ENCODE measurements around the gene CARD11. TPM values are rescaled to one million over a fixed set of nuclear protein-coding genes. Genes with fewer than 3 reads are reported as not detected.

Gene CARD11
- total and polyA plus RNA-seq, 2 of the 4 experiments (the other 2 are of a cell fraction): 0.18 to 0.26 TPM

- TF ChIP-seq MAFK (IDR thresholded peaks at IDR 0.05; ENCODE audit: low read depth, low read length): no peak
Measured at GRCh38 chr7:2862831-2863361, 180.8 kb downstream of the CARD11 start (continued).

- Histone ChIP-seq H2BK15ac (ENCODE audit: low read depth, low read length) (no peak overlapping the region), H3K23ac (ENCODE audit: low read depth, low read length) (no peak overlapping the region), H4K5ac (ENCODE audit: low read depth, low read length) (no peak overlapping the region), H3K36me3 (ENCODE audit: control insufficient read depth, insufficient read depth, low read length) (no peaks in the 10 kb centered on the region), H3K14ac (replicated peaks; ENCODE audit: low read depth, low read length) (no peak overlapping the region), H3K27me3 (ENCODE audit: control insufficient read depth, insufficient read depth, low read length) (no peaks in the 10 kb centered on the region), H3K4me2 (ENCODE audit: low read depth, low read length) (no peak overlapping the region), H3K9me1 (ENCODE audit: insufficient read depth, low read length) (0 out of 2 replicates have a peak, but pooled peaks cover 6% of the 10 kb centered on the region), H3K4me3 (ENCODE audit: insufficient read depth, low read depth, low read length) (no peak overlapping the region), H2BK20ac (ENCODE audit: low read depth, low read length) (no peak overlapping the region), H2AFZ (replicated peaks; ENCODE audit: low read length, poor library complexity) (no peak overlapping the region), H2AK9ac (replicated peaks; ENCODE audit: low read depth, low read length, poor library complexity) (no peak overlapping the region), H3K18ac (ENCODE audit: low read depth, low read length) (no peak overlapping the region), H3K27ac (ENCODE audit: insufficient read depth, low read length) (no peak overlapping the region), H2BK120ac (ENCODE audit: low read depth, low read length) (no peak overlapping the region), H2AK5ac (ENCODE audit: low read depth, low read length) (no peak overlapping the region), H4K20me1 (ENCODE audit: insufficient read depth, low read length) (no peaks in the 10 kb centered on the region), H3K56ac (ENCODE audit: extremely low read depth, insufficient read depth, low read length) (no peak overlapping the region), H3K4ac (ENCODE audit: low read depth, low read length) (no peak overlapping the region), H4K91ac (ENCODE audit: insufficient read depth, low read depth, low read length) (no peak overlapping the region), H4K8ac (ENCODE audit: low read depth in 2 of 2, low read length in 2 of 2) (no peak overlapping the region), H3K9me3 (ENCODE audit: control insufficient read depth, insufficient read depth, low read length) (no peaks in the 10 kb centered on the region), H3K4me1 (ENCODE audit: control insufficient read depth, insufficient read depth, low read length) (peaks cover 13% of the 10 kb centered on the region), H2BK5ac (ENCODE audit: low read depth, low read length, poor library complexity, severe bottlenecking) (no peak overlapping the region), H3K79me1 (ENCODE audit: low read depth in 1 of 2, low read length in 2 of 2) (peaks cover 0 to 5% of the 10 kb centered on the region in 2 experiments; a peak in 1 of 4 replicates), H3K9ac (ENCODE audit: low read depth, low read length) (no peak overlapping the region)
- no peak for ATAC-seq (ENCODE audit: low read depth)
- in situ Hi-C loops (cut with MboI; ENCODE audit: low sequenced_read_pairs) (loop anchor here (25.0 kb wide), 2 partner anchors 1776 to 1901 kb away; no protein-coding TSS in a partner anchor), dilution Hi-C loops (cut with HindIII; ENCODE audit: low sequenced_read_pairs, unreplicated experiment) (no loop called here), intact Hi-C loops (cut with micrococcal nuclease) (loop anchor here (5.0 to 10.0 kb wide), 2 partner anchors 189 to 573 kb away; no protein-coding TSS in a partner anchor)
- WGBS, 2 experiments (ENCODE audit: extremely low coverage in 2 of 2, insufficient read length in 1 of 2): no CpG with 5 or more reads among the region's 4 CpGs
- no peak for DNase-seq
- ChIA-PET CTCF (no interaction called here), POLR2A (ENCODE audit: unreplicated experiment) (no interaction called here)
- TF ChIP-seq CHD1 (IDR thresholded peaks at IDR 0.05; ENCODE audit: low read depth, low read length) (no peak), BHLHE40 (IDR thresholded peaks at IDR 0.05; ENCODE audit: low read depth, low read length) (no peak), MAZ (IDR thresholded peaks at IDR 0.05; ENCODE audit: borderline replicate concordance, low read depth, low read length) (no peak), NFE2L2 (IDR thresholded peaks at IDR 0.05; ENCODE audit: low read depth, low read length) (no peak), RCOR1 (IDR thresholded peaks at IDR 0.05; ENCODE audit: insufficient replicate concordance, low read length) (no peak), FOS (IDR thresholded peaks at IDR 0.05; ENCODE audit: low read depth, low read length) (no peak), SMC3 (IDR thresholded peaks at IDR 0.05; ENCODE audit: low read depth, low read length) (no peak)
- no TSS peak for BruUV-seq (replicated peaks)
Measured at GRCh38 chr7:2861509-2861908, 182.2 kb downstream of the CARD11 start.

All from IMR-90 (cell line).